ENCODE measurements around the gene TSPOAP1.

TSPOAP1 gene, protein sequence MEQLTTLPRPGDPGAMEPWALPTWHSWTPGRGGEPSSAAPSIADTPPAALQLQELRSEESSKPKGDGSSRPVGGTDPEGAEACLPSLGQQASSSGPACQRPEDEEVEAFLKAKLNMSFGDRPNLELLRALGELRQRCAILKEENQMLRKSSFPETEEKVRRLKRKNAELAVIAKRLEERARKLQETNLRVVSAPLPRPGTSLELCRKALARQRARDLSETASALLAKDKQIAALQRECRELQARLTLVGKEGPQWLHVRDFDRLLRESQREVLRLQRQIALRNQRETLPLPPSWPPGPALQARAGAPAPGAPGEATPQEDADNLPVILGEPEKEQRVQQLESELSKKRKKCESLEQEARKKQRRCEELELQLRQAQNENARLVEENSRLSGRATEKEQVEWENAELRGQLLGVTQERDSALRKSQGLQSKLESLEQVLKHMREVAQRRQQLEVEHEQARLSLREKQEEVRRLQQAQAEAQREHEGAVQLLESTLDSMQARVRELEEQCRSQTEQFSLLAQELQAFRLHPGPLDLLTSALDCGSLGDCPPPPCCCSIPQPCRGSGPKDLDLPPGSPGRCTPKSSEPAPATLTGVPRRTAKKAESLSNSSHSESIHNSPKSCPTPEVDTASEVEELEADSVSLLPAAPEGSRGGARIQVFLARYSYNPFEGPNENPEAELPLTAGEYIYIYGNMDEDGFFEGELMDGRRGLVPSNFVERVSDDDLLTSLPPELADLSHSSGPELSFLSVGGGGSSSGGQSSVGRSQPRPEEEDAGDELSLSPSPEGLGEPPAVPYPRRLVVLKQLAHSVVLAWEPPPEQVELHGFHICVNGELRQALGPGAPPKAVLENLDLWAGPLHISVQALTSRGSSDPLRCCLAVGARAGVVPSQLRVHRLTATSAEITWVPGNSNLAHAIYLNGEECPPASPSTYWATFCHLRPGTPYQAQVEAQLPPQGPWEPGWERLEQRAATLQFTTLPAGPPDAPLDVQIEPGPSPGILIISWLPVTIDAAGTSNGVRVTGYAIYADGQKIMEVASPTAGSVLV (N-terminal part only)

GRCh38 chr17:58328195-58329034 lies at the start of gene TSPOAP1:
Gene TSPOAP1, minus strand, starts transcription at chr17:58328795. Its CDS starts 875 bp downstream, at chr17:58327920.
- DNase-seq: no peak

DNA sequence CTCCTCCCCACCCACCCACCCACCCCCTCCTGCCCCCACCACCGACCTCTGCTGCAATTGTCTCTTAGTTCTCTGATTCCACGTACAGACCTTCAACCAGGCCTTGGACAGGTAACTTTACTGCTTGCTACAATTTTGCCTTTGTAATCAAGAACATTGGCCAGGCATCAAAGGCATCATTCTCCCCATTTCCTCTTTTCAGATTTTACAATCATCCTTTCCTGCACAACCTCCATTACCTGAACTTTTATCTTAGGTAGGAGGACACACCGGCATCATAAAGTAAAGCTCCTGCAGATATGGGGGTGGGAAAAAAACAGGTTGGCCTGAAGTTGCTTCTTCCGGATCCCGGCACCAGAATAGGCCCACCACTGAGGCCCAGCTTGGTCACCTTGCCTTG lies 49.1 kb upstream of the TSPOAP1 start:
- no peak for DNase-seq

- no peak for DNase-seq
Measured at GRCh38 chr17:58377093-58377601, 48.6 kb upstream of the TSPOAP1 start.

DNA sequence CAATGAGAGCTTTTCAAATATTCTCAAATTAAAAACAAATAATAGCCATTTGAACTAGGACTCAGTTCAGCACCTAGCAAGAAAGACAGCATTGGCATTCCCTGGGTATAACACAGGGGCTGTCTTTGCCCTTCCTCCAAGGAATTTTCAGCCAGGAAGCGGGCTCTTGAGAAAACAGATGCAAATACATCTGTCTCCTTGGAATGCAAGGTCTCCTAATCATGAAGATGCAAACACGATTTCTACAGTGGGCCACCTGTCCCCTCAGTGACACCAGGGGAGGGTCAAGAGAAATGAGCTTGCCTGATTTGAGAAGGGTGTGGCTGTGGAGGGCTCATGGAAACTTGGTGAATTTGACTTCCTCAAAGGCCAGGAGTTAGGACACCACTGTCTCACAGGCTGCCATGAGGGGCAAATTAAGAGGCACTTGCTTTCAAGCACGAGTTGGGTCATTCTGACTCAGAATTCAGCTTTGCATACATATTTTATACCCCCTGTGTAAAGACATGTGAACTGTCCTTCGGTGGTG lies 47.9 kb upstream of the TSPOAP1 start:
- no peak for DNase-seq

GRCh38 chr17:58375811-58376210 lies 47.2 kb upstream of the TSPOAP1 start:
- no peak for DNase-seq

DNA sequence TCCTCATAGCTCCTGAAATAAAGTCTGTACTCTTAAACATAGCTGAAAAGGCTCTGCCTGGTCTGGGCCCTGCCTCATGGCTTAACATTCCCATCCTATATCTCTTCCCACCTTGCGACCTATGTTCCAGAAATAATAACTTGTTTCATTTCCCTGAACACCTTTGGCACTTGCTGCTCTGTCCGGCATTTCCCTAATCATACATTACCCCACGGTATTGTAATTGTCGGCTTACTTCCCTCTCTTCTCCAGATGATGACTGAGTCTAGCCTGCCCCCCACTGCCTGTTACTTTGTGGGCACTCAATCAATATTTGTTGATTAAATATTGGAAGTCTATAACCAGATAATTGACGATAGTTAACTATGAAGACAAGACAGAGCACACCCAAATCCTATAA lies 46.7 kb upstream of the TSPOAP1 start:
- DNase-seq: no peak

DNA sequence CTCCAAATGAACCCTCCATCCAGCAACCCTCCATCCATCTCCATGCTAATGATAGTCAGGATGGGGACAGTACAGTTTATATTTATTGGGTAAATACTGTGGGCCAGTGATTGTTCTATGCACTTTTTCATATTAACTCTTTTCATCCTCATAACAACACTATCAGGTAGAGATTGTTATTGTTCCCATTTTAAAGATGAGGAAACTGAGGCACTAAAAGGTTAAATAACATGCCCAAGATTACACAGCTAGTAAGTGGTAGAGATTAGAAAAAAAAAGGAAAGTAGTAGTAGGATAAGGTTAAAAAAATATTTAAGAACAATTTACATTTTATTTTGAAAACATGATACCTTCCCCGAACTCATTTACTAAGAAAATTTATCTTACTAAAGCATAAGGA lies 45.3 kb upstream of the TSPOAP1 start:
- no peak for DNase-seq

GRCh38 chr17:58373003-58373402 lies 44.4 kb upstream of the TSPOAP1 start:
- DNase-seq: no peak

- no peak for DNase-seq
Measured at GRCh38 chr17:58371300-58371950, 42.8 kb upstream of the TSPOAP1 start.

GRCh38 chr17:58370716-58371115 lies 42.1 kb upstream of the TSPOAP1 start:
- no peak for DNase-seq

- DNase-seq: no peak
Measured at GRCh38 chr17:58370309-58370708, 41.7 kb upstream of the TSPOAP1 start.

GRCh38 chr17:58369214-58370031 lies 40.8 kb upstream of the TSPOAP1 start:
- no peak for DNase-seq

- no peak for DNase-seq
Measured at GRCh38 chr17:58368860-58369213, 40.2 kb upstream of the TSPOAP1 start.

GRCh38 chr17:58367461-58367860 lies 38.9 kb upstream of the TSPOAP1 start:
- DNase-seq: no peak

- DNase-seq: no peak
Measured at GRCh38 chr17:58365980-58366595, 37.5 kb upstream of the TSPOAP1 start.

DNA sequence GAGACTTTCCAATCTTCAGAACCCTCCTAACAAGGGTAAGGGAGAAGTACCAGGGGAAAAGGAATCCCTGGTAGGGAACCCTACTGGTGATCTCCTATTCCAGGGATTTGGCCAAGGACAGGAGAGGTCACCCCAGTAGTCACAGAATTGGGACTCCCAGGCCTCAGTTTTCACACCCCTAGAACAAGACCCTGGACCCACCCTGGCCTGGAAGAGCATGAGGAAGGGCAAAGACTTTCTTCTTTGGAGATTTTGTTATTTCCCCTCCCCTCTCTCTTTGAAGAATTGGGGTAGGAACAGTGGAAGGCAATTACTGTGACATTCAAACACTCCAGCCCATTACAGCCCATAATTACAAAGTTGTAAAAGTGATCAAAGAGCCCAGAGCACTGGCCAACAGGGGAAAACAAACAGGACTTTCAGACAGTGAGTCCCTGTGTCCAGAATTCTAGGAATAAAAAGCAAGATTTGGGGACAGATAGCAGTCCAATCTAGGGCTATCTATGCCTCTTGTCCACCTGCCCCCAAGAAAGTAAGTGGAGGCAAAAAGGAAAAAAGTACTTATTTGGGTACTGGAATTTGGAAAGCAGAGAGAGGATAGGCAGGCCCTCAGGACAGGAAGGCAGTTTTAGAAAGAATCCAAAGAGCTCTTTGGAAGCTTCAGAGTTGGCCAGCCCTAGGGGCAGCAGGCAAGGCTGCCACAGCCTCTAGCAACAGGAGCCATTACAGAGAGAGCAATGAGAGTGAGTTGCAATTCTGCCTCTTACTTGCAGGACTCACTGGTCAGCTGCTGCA lies 36.8 kb upstream of the TSPOAP1 start:
- no peak for DNase-seq

DNA sequence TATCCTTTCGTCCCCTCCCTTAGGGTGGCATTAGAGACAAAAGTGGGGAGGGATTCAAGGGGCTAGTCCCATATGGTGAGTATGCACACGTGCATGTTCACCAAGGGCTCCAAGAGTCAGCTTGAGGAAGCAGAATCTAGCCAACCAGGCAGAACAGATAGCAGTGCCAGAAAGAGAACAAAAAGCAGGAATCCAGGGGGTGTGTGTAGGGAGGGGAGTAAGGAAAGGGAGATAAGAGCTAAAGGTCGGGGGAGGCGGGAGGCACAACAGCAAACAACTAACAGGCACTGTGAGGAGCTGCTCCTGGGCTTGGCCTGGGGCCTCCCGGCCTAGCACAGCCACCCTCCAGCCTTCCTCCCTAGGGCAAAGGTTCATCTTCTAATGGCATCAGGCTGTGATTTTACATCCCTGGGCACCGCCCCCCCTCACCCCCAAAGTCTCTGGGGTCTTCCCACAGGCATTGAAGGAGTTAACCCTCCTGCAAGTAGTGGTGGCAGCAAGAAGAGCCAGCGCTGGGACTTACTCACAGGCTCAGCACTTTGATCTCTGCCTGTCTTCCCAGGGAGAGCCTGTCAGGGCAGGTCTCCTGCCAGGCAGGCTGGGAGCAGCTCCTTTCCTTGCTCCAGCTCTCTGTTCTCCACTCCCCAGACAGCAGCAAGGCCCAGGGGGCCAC lies 35.8 kb upstream of the TSPOAP1 start:
- DNase-seq: no peak

DNA sequence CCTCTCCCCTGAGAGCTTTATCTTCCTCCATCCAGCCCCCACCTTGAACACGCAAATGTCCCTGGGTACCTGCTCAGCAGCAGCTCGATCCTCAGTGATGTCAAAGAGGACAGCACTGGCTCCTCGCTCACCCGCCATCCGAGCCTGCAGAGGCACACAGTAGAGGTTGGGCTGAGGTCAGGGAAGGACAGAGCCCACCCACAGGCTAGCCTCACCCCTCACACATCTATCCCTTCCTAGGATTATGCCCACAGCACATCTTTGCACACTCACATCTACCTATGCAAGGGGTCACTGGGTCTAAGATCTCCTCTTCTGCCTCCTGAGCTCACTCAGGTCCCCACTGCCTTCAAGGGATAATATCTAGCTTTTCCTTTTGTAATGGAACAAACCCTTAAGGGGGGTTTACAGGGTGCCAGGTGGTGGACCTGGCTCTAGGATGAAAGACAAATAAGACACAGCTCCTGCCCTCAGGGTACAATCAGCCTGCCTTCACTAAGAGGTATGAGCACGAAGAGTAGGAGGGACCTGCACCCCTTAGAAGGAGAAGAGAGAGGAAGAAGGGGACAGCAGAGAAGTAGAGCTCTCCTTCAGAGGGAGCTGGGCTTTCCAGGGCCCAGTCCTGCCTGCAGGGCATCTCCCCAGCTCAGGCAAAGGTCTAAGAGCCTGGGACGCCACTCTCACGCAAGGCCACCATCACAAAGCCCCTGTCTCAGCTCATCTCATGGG lies 35.0 kb upstream of the TSPOAP1 start:
- no peak for DNase-seq
